CD4-positive, alpha-beta T cell treated with Interleukin-4 for 1 hour (primary cell): ENCODE measurements around the gene LSAMP.

Experiments
- DNase-seq, 2 donors: peaks; one replicate each; pipeline ENCODE4 v3.0.0-alpha.2; 2020 to 2022

The LSAMP gene

GRCh38 chr3:115928376-115928775, 516.9 kb downstream of the LSAMP start:
- DNase-seq = no peak

- no peak for DNase-seq
These were observed 518.1 kb downstream of the LSAMP start for GRCh38 chr3:115927197-115927596.

- no peak for DNase-seq
These were observed 522.5 kb downstream of the LSAMP start for GRCh38 chr3:115922681-115923347.

- no peak for DNase-seq
These were observed 523.6 kb downstream of the LSAMP start for GRCh38 chr3:115921711-115922110.

- no peak for DNase-seq
These were observed 526.4 kb downstream of the LSAMP start for GRCh38 chr3:115918900-115919299.

- DNase-seq = no peak
These were observed 528.4 kb downstream of the LSAMP start for GRCh38 chr3:115916866-115917265.

- DNase-seq = no peak
These were observed 530.2 kb downstream of the LSAMP start for GRCh38 chr3:115915061-115915460.

GRCh38 chr3:115913069-115913686, 532.1 kb downstream of the LSAMP start:
- DNase-seq = no peak

- no peak for DNase-seq
These were observed 532.9 kb downstream of the LSAMP start for GRCh38 chr3:115912372-115912771.

- DNase-seq = no peak
These were observed 539.4 kb downstream of the LSAMP start for GRCh38 chr3:115905871-115906270.

GRCh38 chr3:115903843-115904242, 541.4 kb downstream of the LSAMP start:
- DNase-seq = no peak

- DNase-seq = no peak
These were observed 544.3 kb downstream of the LSAMP start for GRCh38 chr3:115901008-115901407.

GRCh38 chr3:115899535-115899934, 545.8 kb downstream of the LSAMP start:
- no peak for DNase-seq

GRCh38 chr3:115898656-115899410, 546.5 kb downstream of the LSAMP start:
- DNase-seq = no peak

- DNase-seq = no peak
These were observed 554.2 kb downstream of the LSAMP start for GRCh38 chr3:115891006-115891636.

- DNase-seq = no peak
These were observed 554.7 kb downstream of the LSAMP start for GRCh38 chr3:115890579-115890978.

- DNase-seq = no peak
These were observed 559.7 kb downstream of the LSAMP start for GRCh38 chr3:115885621-115886020.

- DNase-seq = no peak
These were observed 567.7 kb downstream of the LSAMP start for GRCh38 chr3:115877615-115877899.

- no peak for DNase-seq
These were observed 568.2 kb downstream of the LSAMP start for GRCh38 chr3:115876876-115877614.

GRCh38 chr3:115875460-115875859, 569.8 kb downstream of the LSAMP start:
- no peak for DNase-seq

- no peak for DNase-seq
These were observed 573.6 kb downstream of the LSAMP start for GRCh38 chr3:115871735-115872134.

- DNase-seq = no peak
These were observed 580.4 kb downstream of the LSAMP start for GRCh38 chr3:115864911-115865310.

- no peak for DNase-seq
These were observed 582.4 kb downstream of the LSAMP start for GRCh38 chr3:115862849-115863248.
